DND-41 (cell line): ENCODE results near the gene CHP1.

Source experiments
- CTCF ChIP-seq: IDR thresholded peaks from 2 replicates; pipeline ENCODE4 v1.5.1; 2012; ENCODE audit warnings: borderline replicate concordance, low read length, moderate library complexity, mild to moderate bottlenecking; ENCODE audit not compliant: poor library complexity, severe bottlenecking; ENCODE audit errors: extremely low read depth
- EZH2 ChIP-seq: IDR thresholded peaks from 3 replicates; pipeline ENCODE4 v1.6.1; 2012; ENCODE audit warnings: borderline replicate concordance, low read depth, mild to moderate bottlenecking, moderate library complexity, low read length, inconsistent platforms; ENCODE audit not compliant: severe bottlenecking

DNA sequence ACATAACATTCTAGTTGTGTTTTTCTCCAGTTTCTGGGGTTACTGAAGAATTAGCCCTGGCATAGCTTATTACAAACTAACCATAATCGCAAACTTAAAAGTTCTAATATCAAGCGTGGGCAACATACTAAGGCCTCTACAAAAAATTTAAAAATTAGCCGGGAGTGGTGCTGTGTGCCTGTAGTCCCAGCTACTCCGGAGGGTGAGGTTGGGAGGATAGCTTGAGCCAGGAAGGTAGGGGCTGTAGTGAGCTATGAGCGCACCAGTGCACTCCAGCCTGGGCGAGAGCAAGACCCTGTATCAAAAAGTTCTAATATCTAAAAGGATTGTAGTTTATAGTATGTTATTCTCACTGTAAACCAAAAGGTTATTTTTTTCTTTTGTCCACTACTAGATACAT, 100.2 kb downstream of the CHP1 start:
- TF ChIP-seq CTCF (no peak), EZH2 (no peak)
